CD4-positive, alpha-beta T cell treated with Interleukin-10 for 1 hour (primary cell): Measurements from ENCODE around the gene PDLIM4.
A peak's percentile ranks its signal among the peaks of the same experiment; 100 is the strongest.

Source experiments
- DNase-seq: peaks from one replicate; pipeline ENCODE4 v3.0.0-alpha.2; 2020

PDLIM4 gene

DNA sequence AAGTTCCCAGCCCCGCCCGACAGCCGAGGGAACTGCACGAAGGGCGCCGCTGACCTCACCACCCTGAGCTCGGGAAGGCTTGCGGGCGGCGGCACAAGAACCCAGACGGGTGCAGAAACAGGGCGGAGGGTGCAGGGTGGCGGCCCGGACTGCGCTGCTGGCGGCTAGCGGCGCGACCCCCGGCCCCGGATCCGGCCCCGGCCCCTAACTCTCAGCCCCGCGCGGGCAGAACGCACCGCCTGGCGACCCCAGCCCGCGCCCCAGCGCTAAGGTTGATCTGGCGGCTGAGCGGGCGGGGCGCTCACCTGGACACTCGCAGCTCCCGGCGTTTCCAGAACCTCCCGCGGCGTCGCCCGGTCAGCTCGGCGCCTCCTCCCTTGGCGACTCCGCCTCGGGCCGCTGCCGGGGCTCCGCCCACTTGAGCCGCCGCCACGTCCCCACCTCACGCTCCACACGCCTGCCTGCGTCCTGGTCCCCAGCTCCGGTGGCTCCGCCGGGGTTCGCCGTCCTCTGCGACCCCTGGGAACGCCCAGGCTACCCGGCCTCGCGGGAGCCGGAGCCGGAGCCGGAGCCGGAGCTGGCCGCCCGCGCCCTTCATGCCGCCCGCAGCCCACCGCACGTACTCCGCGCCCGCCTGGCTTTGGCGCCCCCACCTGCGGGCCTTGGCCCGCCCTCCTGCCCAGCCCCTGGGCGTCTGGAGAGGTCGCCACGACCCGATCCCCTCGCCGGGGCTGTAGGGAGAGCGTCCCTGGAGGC, 29.8 kb upstream of the PDLIM4 start, which contains the start of gene P4HA2:
Gene P4HA2, minus strand, starts transcription at position 369 of the 756 bp plus-strand sequence. CDS start 9,227 bp downstream, outside the sequence.
- peak; percentile 42 for DNase-seq

DNA sequence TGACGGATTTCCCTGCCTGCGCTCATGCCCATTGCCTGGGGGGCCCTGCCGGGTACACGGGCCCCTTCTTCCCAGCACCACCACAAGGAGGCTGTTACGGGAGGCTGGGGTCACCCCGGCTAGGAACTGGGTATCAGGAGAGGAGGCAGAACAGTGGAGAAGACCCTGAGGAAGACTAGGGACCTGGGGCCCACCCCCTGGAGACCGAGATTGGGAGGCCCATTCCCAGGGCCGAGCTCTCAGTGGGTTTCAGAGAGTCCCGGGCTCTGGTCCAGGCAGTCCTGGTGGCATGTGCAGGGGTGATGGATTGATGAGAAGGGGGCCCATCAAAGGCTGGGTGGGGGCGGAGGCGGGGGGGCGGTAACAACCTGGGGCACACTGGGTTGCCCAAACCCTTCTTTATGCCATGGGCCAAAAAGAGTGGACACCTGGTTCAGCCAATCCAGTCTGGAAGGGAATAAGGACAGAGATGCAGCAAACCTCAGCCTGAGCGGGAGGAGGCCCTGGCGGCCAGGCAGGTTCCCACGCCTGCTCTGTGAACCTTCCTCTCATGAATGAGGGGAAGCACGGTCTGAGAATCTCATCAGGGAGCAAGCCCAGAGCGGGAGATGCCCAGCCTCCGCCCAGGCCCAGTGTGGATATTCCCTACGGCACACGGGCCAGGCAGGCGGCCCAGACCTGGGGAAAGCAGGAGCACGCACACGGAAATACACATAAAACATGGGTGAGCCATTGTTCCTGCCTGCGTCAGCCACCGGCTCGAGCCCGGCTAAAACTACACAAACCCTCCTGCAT, 29.1 kb upstream of the PDLIM4 start:
- DNase-seq = no peak

DNA sequence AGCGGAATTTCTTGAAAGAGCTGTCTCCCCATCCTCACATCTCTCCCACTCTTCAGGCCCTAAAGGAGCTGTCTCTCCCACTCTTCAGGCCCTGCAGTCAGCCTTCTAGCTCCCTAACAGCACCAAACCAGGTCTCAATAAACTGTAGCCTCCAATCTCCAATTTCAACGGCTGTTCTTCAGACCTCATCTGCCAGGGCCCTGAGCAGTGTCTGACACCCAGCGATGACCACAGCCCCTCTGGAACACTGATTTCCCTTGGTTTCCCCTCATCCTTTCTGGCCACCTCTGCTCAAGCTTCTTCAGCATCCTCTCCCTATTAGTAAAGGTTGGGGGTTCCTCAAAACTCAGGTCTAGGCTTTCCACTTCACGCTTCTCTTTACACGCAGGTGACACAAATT, 28.3 kb upstream of the PDLIM4 start:
- no peak for DNase-seq

DNA sequence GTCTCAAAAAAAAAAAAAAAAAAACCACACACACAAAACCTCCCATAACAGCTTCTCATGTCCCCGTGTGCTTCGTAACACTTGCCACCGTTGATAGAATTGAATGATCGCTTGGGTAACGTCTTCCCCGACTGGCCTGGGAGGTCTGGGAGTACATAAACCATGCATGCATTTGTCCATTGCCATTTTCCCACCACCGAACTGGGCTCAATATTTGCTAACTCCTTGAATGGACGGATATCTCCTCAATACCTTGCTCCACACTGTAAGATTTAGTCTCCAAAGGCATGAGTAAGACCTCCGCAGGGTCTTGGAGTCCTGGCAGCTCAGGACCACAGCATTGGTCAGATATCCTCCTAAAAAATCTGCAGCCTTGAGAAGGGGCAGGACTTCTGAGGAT, 26.6 kb upstream of the PDLIM4 start:
- DNase-seq = no peak

DNA sequence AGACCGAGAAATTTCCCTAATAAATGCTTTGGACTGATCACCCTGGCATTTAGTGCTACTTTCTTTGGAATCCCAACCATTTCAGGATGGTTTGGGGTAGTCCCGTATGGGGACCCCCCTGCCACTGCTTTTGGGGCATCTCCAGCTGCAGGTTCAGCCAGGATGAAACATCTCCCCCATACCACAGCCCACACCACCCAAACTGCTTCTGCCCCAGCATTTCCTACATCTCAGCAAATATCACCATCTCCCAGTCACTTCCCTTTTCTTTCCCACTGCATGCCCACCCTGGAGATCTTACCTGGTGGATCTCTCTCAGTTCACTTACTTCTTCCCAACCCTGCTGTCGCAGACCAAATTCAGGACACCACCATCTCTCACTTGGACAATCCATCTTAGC, 25.0 kb upstream of the PDLIM4 start:
- DNase-seq = no peak

DNA sequence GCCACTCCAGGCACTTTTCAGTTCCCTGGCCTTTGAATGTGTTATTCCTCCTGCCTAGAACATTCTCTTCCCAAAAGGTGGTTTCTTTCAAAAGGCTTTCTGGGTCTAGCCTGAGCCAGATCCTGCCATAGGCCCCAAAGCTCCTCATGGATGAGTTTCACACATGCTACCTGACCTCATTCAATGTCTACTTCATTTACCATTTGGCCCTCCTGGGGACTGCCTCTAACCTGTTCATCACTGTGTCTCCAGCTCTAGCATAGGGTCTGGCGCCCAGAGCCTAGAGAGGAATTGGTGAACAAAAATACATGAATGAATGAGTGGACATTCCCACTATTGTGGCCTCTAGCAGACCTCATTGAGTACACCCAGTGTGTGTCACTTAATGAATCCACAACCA, 24.4 kb upstream of the PDLIM4 start:
- no peak for DNase-seq

DNA sequence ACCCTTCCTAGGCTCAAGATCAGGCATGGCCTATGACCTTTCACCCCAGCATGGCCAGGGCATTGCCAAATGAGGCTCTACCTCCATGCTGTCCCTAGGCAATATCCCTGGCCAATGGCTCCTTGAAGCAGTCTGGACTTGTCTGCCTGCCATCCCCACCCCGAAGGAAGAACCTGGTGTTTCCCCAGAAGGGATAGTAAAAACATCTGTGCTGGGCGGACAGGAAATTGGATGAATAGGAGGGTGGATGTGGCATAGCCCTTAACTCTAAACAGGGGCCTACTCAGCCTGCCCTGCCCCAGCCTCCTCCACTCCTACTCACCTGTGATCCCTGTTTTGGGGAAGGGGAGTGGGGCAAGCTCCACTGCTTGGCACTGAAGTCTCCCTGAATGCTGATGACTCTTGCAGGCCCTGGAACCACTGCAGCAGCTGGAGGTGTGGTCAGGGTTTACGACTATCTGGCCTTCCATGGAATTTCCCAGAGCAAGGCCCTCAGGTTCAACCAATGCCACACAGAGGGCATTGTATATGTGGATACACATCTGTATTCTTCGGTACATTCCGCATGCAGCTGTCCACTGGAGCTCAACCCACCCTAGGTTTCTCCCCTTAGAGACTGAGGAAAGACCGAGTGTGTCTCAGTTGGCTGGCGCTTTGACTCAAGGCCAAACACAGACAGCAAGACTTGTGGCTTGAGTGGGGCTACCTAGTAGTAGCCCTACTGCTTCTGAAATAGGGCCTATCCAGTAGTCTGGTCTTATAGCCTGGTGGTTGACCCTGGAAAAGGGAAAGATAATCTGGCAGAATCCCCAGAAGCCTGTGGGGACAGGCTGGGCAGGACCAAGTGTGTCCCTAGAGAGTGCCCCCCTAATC, 23.4 kb upstream of the PDLIM4 start:
- no peak for DNase-seq

DNA sequence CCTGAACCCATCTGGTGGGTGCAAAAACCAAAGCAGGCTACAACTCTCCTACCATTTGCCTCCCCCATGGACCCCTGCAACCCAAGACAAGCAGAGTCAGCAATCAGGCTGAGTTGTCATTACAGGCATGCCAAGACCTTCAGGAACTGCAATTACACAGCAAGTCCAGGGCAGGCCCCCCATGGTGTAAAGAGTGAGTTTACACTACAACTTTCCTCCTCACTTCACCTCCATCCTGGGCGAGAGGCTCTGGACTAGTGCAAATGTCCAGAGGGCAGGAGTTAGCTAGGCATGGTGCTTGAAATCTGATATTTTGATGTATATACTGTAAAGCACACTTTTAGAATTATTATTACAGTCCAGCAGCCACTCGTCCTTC, 22.8 kb upstream of the PDLIM4 start:
- no peak for DNase-seq

DNA sequence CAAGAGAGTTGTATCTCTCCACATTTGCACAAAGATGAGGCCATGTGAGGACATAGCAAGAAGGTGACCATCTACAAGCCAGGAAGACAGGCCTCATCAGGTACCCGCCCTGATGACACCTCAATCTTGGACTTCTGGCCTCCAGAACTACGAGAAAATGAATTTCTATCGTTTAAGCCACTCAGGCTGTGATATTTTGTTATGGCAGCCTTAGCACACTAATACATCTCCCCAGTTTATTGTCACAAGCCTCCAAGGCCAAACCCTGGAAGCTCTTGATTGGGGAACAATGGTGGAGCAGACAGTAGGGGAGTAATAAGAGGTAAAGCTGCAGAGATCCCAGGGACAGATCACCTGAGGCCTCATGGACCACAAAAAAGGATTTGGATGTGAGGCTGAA, 22.2 kb upstream of the PDLIM4 start:
- no peak for DNase-seq

DNA sequence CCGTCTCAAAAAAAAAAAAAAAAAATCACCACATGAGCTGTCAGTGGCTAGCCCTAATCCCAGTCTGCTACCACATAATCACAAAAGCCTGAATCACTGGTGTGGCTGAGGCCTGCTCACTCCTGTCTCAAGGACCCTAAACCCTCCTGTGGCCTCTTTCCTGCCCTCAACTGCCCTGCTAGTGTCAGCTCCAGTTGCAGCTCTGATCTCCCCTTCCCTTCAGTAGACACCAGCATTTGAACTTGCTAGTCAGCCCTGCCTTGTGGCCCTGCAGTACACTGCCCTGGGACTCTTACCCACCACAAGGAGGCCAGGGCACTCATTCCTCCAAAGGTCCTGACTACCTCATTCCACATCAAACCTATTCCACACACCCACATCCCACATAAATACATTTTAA, 20.4 kb upstream of the PDLIM4 start:
- DNase-seq = no peak

DNA sequence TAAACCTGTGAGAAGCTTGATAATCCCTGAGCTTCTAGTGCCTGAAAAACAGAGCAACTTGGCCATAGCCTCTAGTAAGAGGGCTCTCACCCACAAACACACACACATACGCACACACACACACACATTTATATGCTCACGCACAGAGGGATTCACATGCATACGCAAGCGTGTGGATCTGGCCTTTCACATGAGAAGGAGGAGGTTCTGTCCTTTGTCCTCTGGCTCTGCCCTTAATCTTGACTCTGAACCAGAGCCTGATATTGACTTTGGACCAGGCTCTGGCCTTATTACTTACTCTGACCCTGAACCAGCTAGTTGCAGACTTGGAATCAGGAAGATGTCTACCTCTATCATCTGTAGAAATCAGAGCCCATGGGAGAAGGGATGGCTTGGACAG, 19.8 kb upstream of the PDLIM4 start:
- no peak for DNase-seq

DNA sequence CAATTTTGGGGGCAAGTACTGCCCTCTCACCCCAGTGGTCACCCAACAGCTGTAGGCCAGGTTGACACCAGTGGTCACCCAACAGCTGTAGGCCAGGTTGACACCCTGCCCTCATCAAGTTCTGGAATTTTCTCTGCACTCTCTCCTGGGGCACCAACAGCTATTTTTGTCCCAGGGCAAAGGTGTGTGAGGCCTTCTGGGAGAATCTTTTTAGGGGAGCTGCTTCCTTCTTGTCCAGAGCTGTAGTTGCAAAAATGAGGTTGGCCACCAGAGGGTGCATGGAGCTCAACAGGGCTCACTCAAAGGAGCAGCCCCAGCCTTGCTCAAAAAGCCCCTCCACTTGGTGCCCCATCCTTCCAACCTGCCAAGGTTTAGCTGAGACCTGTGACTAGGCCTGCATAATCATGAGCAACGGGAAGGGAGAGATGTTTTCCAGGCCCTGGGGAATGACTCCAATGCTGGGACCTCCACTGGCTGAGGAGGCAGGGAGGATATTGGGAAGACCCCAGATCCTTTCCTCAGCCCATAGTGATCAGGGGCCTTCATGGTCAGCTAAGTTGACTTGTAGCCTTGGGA, 19.2 kb upstream of the PDLIM4 start:
- peak; percentile 69 for DNase-seq

DNA sequence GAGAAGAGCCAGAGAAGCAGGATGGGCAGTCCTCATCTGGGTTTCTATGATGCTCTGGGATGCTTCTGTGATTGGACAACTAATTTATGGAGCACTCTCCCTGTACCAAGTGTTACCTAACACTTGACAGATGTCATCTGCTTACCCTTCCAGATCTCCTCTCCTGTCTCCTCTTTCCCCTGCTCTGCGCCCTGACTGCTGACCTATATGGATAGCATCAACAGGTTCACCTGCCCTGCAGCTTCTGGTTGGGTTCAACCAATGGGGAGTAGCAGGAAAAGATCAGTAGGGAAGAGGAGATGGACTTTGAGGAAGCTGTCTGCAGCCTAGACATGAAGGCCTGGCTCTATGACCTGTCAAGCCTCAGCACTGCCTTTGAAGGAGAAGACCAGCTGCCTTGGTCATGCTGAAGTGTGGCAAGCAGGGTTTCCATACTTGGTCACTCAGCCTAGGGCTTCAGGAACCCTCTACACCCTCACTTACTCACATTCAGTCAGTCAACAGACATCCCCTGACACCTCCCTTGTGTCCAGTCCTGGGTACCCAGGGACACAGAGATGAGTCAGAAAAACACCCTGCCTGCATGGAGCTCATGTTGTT, 18.5 kb upstream of the PDLIM4 start:
- no peak for DNase-seq

DNA sequence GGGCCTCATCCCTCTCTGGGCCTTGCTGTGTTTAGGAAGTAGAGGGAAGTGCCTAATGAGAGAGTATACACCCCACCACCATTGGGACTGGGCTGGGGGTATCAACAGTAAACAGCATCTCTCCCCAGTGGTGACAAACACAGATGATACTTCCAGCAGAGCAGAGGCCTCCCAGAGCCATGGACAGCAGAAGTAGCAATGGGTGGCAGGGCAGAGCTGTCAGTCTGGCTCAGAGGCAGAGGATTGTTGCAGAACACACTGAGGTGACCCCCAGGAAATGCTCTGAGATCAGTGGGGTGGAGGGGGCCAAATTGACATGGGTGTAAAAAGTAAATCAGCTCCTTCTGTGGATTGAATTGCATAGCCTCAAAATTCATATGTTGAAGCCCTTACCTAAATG, 17.7 kb upstream of the PDLIM4 start:
- DNase-seq = no peak

DNA sequence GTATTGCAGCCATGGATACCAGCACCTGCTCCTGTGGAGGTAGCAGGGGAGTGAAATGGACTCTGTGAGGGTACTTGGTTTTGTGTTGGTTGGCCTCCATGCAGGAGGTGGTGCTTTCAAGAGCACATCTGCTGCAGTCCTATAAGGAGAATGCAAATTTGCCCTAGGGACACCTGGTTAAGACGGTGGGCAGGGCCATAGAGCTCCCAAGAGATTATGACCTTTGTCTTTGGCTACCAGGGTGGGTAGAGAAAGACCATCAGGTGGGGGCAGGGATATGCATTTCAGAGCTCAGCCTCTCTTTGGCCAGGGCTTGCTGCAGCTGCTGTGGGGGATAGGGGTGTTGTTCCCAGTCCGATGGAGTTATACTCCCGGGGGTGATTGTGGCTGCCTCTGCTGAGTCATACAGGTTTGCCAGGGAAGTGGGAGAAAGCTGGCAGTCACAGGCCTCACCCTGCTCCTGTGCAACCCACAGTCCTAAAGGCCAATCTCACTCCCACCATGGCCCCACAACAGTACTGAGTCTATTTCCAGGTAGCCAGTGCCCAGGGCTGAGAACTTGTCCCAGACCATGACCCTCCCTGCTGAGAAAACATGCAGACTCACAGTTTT, 14.0 kb upstream of the PDLIM4 start:
- no peak for DNase-seq

DNA sequence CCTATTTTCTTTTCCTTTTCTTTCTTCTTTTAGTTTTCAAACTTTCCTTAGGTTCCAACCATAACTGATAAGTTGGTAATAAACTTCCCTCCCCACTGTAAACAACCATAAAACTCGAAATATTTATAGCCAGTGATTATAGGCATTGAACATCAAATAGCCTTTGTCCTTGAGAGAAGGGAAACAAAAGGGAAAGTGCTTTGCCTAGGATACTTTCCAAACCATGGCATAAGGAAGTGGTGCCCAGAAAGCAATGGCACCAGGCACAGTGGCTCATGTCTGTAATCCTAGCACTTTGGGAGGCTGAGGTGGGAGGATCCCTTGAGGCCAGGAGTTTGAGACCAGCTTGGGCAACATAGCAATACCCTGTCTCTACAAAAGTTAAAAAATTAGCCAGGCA, 11.9 kb upstream of the PDLIM4 start:
- DNase-seq = no peak

DNA sequence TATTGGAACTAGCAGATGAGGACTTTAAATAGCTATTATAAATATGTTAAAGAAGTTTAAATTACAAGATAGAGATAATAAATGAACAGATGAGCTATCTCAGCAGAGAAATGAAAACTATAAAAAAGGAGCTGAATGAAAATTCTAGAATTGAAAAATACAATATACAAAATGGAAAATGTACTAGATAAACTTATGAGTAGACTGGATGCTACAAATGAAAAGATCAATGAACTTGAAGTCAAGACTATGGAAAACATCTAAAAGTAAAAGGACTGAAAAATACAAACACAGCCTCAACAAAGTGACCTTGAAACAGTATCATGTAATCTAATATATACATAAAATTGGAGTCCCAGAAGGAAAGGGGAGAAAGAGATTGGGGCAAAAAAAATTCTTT, 10.7 kb upstream of the PDLIM4 start:
- no peak for DNase-seq

DNA sequence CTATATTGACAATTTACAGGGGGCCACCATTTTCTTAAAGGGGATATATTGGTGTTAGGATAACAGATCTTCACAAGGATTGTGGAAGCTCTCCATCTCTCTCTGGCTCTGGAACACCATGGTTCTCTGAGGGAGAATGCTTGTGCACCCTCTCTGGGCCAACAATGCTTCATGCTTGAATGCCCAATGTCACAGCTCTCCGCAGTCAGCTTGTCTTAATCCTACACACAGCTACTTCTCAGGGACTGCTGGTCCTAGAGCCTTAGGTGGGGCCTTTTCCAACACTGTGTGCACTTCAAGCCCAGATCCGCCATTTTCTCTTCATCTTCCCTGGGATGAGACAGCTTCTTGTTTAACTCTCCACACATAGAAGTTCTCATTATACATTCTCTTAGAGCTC, 6.9 kb upstream of the PDLIM4 start:
- no peak for DNase-seq

DNA sequence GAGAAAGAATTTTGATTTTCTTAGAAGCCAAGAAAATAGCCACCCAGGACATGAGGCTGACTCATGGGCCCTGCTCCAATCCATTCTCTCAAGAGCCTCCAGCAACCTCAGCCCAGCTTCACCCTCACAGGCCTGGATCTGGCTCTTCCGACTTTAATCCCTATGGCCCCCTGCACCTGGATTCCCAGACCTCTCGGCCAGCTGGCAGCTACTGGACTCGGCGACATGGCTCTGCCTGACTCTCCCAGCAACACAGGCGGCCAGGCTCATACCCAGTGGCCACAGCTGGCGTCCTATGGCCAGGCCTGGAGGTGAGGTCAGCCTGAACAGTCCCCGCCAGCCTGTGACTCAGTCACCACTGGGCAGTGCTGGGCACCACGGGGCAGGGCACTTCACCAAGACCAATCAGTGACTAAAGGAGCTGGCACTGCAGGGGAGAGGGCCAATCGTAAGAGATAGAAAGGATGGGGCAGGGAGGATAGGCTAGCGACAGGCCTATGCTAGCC, 6.2 kb upstream of the PDLIM4 start:
- DNase-seq = no peak

DNA sequence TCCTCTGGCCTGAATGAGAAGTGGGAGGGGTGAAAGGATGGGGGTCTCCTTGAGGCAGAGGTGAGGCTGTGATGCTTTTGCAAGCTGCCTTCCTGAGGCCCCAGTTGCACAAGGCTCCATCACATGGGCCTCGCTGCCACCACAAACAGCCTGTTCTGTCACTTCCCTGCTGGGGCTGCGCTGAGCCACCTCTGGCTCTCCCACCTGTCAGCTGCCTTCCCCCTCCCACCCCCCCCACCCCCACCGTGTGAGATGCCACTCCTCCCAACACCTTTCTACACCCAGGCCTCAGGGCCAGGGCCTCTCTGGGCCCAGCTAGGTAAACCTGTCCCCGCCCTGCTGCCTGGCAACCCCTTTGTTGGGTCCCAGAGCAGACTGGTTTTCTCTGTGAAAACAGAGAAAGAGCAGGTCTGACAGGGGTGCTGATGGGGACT, 4.5 kb upstream of the PDLIM4 start:
- DNase-seq = no peak

DNA sequence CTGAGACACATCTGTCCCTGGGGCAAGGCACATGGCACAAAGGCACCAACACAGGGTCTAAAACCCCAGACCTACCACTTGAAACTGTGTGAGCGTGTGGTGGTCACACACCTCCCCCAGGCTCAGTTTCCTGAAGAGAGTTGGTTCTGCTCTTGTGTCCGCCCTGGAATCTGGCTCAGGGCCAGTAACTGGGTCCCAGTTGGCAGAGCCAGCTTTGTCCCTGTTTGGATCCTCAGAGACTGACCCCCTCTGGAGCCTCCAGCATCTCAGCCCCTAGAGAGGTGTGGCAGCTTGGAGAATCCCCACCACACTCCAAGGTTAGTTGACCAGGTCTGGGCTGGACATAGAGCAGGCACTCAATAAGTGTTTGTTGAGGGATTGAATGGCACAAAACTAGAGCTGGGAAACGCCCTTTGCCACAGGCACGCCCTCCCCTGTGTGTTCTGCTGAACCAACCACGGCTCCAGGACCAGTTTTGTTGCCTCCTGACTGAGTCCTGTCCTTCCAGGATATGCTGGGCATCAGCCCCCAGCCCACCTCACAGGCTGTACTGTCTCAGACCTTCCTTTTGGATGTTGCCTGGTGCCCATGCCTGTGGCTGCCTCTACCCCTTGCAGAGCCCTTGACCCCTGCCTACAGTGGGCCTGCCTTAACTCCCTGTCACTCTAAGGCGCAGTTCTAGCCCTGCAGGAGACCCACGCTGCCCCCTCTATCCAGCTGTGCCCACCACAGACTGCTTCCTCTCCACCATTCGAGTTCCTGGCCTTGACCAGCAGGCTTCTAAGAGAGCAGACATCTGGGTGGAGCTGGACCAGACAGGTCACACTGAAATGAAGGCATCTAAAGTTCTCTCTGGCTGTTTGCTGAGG, 3.8 kb upstream of the PDLIM4 start:
- DNase-seq = no peak
